ENCODE measurements around the gene ZNF710.

The ZNF710 gene

GRCh38 chr15:89997079-89997478 is 4.0 kb upstream of the ZNF710 start:
- Histone ChIP-seq H3K27ac (ENCODE audit: low read depth, low read length) (no peak overlapping the region), H3K4me1 (ENCODE audit: control insufficient read depth, low read length) (peaks cover 23% of the 10 kb centered on the region), H3F3A (ENCODE audit: control insufficient read depth, insufficient read depth) (peaks cover 13% of the 10 kb centered on the region), H3K27me3 (ENCODE audit: control insufficient read depth, low read length) (peaks cover 12% of the 10 kb centered on the region), H3K79me2 (ENCODE audit: control insufficient read depth, low read length) (peaks cover 3% of the 10 kb centered on the region; the same call in 1 of the 2 replicates), H3K9me3 (ENCODE audit: control insufficient read depth, insufficient read depth, low read length) (no peaks in the 10 kb centered on the region), H3K36me3 (ENCODE audit: control insufficient read depth, low read length) (no peaks in the 10 kb centered on the region), H4K20me1 (ENCODE audit: control insufficient read depth, insufficient read depth, low read depth, low read length) (no peaks in the 10 kb centered on the region), H3K4me2 (ENCODE audit: low read length) (no peak overlapping the region), H3K4me3 (ENCODE audit: low read length) (no peak overlapping the region), H3K9me2 (replicated peaks; ENCODE audit: control insufficient read depth, low read length) (no peaks in the 10 kb centered on the region)
- TF ChIP-seq CTCF (IDR thresholded peaks at IDR 0.05; ENCODE audit: low read depth, low read length, poor library complexity, severe bottlenecking) (no peak), EZH2phosphoT487 (IDR thresholded peaks at IDR 0.05; ENCODE audit: borderline replicate concordance, low read length) (no peak)

- Histone ChIP-seq H3K27ac (ENCODE audit: low read depth, low read length) (no peak overlapping the region), H3K4me3 (ENCODE audit: low read length) (no peak overlapping the region), H3F3A (ENCODE audit: control insufficient read depth, insufficient read depth) (peaks cover 13% of the 10 kb centered on the region), H3K27me3 (ENCODE audit: control insufficient read depth, low read length) (peaks cover 12% of the 10 kb centered on the region), H3K9me3 (ENCODE audit: control insufficient read depth, insufficient read depth, low read length) (no peaks in the 10 kb centered on the region), H3K4me1 (ENCODE audit: control insufficient read depth, low read length) (peaks cover 31% of the 10 kb centered on the region), H3K79me2 (ENCODE audit: control insufficient read depth, low read length) (peaks cover 13% of the 10 kb centered on the region), H4K20me1 (ENCODE audit: control insufficient read depth, insufficient read depth, low read depth, low read length) (no peaks in the 10 kb centered on the region), H3K36me3 (ENCODE audit: control insufficient read depth, low read length) (no peaks in the 10 kb centered on the region), H3K4me2 (ENCODE audit: low read length) (no peak overlapping the region), H3K9me2 (replicated peaks; ENCODE audit: control insufficient read depth, low read length) (no peaks in the 10 kb centered on the region)
- TF ChIP-seq CTCF (IDR thresholded peaks at IDR 0.05; ENCODE audit: low read depth, low read length, poor library complexity, severe bottlenecking) (no peak), EZH2phosphoT487 (IDR thresholded peaks at IDR 0.05; ENCODE audit: borderline replicate concordance, low read length) (no peak)
Observed at GRCh38 chr15:89998141-89998661, 2.9 kb upstream of the ZNF710 start.

GRCh38 chr15:89998923-89999675 is 2.0 kb upstream of the ZNF710 start:
- H3K79me2 ChIP-seq (ENCODE audit: control insufficient read depth, low read length), result peaks cover 22% of the 10 kb centered on the region
- peaks cover 36% of the 10 kb centered on the region for H3K4me1 ChIP-seq (ENCODE audit: control insufficient read depth, low read length)
- H3K4me3 ChIP-seq (ENCODE audit: low read length), result no peak overlapping the region
- no peak overlapping the region for H3K4me2 ChIP-seq (ENCODE audit: low read length)
- H4K20me1 ChIP-seq (ENCODE audit: control insufficient read depth, insufficient read depth, low read depth, low read length), result no peaks in the 10 kb centered on the region
- no peaks in the 10 kb centered on the region for H3K9me3 ChIP-seq (ENCODE audit: control insufficient read depth, insufficient read depth, low read length)
- peaks cover 12% of the 10 kb centered on the region for H3K27me3 ChIP-seq (ENCODE audit: control insufficient read depth, low read length)
- H3F3A ChIP-seq (ENCODE audit: control insufficient read depth, insufficient read depth), result peaks cover 13% of the 10 kb centered on the region
- H3K27ac ChIP-seq (ENCODE audit: low read depth, low read length), result no peak overlapping the region
- no peaks in the 10 kb centered on the region for H3K36me3 ChIP-seq (ENCODE audit: control insufficient read depth, low read length)
- no peaks in the 10 kb centered on the region for H3K9me2 ChIP-seq (replicated peaks; ENCODE audit: control insufficient read depth, low read length)
- TF ChIP-seq EZH2phosphoT487 (IDR thresholded peaks at IDR 0.05; ENCODE audit: borderline replicate concordance, low read length) (no peak), CTCF (IDR thresholded peaks at IDR 0.05; ENCODE audit: low read depth, low read length, poor library complexity, severe bottlenecking) (no peak)
